Stimulated activated CD4-positive, alpha-beta T cell treated with anti-CD3 and anti-CD28 coated beads, Interleukin-2, amount 100 ng/mL, for 24 hours (primary cell): Measurements from ENCODE around the gene ITGA1.
A peak's percentile ranks its signal among the peaks of the same experiment; 100 is the strongest.

ENCODE experiments used
- DNase-seq, 2 donors: peaks; one replicate each; pipeline ENCODE4 v3.0.0-alpha.2; 2020

ITGA1 gene

GRCh38 chr5:53006911-53007890 lies 219.5 kb downstream of the ITGA1 start:
- DNase-seq, result no peak

- peak; percentile 31 to 43 for DNase-seq
Measured at GRCh38 chr5:53008751-53009150, 221.0 kb downstream of the ITGA1 start.
